AG10803 (cell line): Measurements from ENCODE around the gene CELA1.

Source experiments
- DNase-seq: peaks from one replicate; pipeline ENCODE4 v3.0.0; 2010; ENCODE audit warnings: low read depth
- H3K4me3 ChIP-seq: 2 replicates; pipeline ENCODE4 v1.5.1; 2011; ENCODE audit warnings: mild to moderate bottlenecking, low read length, control low read depth
- TF ChIP-seq, protein P1 (sequence below): conservative IDR thresholded peaks from 2 replicates; pipeline ENCODE4 v1.5.1; 2011; ENCODE audit warnings: mild to moderate bottlenecking, low read length, control low read depth, inconsistent platforms

Gene CELA1

DNA sequence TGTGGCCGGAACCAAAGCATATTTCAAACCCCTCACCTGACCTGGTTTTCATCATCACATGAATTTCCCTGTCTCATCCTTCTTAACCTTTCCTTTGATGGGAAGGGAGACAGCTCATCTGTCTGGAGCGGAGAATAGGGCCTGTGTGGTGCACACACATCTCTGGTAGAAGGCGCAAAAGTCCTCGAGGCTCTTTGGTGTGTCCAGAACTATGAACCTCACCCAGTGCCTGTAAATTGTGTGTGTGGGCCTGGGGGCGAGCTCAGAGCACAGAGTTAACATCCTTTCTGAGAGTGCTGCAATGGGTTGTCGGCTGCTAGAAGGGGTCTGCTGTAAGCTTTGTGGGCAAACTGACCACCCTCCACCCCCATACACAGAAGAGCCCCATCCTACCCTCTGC lies 44.0 kb upstream of the CELA1 start:
- TF ChIP-seq, protein P1, sequence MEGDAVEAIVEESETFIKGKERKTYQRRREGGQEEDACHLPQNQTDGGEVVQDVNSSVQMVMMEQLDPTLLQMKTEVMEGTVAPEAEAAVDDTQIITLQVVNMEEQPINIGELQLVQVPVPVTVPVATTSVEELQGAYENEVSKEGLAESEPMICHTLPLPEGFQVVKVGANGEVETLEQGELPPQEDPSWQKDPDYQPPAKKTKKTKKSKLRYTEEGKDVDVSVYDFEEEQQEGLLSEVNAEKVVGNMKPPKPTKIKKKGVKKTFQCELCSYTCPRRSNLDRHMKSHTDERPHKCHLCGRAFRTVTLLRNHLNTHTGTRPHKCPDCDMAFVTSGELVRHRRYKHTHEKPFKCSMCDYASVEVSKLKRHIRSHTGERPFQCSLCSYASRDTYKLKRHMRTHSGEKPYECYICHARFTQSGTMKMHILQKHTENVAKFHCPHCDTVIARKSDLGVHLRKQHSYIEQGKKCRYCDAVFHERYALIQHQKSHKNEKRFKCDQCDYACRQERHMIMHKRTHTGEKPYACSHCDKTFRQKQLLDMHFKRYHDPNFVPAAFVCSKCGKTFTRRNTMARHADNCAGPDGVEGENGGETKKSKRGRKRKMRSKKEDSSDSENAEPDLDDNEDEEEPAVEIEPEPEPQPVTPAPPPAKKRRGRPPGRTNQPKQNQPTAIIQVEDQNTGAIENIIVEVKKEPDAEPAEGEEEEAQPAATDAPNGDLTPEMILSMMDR, result no peak
- H3K4me3 ChIP-seq, result no peak overlapping the region; the same call in 1 of the 2 replicates
- no peak for DNase-seq

GRCh38 chr12:51389302-51389999 lies 43.0 kb upstream of the CELA1 start:
- TF ChIP-seq, protein P1, result no peak
- DNase-seq, result no peak
- H3K4me3 ChIP-seq, result no peak overlapping the region

GRCh38 chr12:51388846-51389245 lies 42.4 kb upstream of the CELA1 start:
- H3K4me3 ChIP-seq, result no peak overlapping the region
- DNase-seq, result no peak
- TF ChIP-seq, protein P1, result no peak

- peak; percentile 81 for DNase-seq
- no peak overlapping the region for H3K4me3 ChIP-seq
- TF ChIP-seq, protein P1, result no peak
Measured at GRCh38 chr12:51388069-51388799, 41.8 kb upstream of the CELA1 start.

DNA sequence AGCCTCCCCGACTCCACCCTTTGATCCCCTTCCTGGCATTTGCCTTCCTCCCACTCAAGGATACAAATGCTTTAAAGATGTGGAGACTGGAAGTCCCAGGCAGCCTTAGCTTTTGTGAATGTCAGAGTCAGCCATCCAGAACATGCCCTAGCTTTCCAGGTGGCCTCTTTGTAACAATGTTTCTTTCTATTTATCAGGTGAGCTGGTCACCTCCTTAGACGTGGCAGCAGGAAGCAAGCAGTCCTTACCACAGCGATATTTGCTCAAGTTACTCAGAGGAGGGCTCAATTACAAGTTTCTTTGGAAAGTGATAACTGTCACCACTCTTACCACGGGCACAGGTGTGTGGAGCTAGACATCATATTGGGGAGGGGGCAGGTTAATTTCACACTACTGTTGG lies 39.9 kb upstream of the CELA1 start:
- no peak overlapping the region for H3K4me3 ChIP-seq
- DNase-seq, result no peak
- TF ChIP-seq, protein P1, result no peak

- no peak for DNase-seq
- no peak overlapping the region for H3K4me3 ChIP-seq
- TF ChIP-seq, protein P1, result no peak
Measured at GRCh38 chr12:51383269-51383905, 36.9 kb upstream of the CELA1 start.
